ENCODE measurements around the gene VTCN1.
"Not testable (repeated sequence)": the region's sequence is repeated elsewhere in the genome, so short reads cannot be mapped to it uniquely, and the experiment has no call there.

VTCN1 gene

DNA sequence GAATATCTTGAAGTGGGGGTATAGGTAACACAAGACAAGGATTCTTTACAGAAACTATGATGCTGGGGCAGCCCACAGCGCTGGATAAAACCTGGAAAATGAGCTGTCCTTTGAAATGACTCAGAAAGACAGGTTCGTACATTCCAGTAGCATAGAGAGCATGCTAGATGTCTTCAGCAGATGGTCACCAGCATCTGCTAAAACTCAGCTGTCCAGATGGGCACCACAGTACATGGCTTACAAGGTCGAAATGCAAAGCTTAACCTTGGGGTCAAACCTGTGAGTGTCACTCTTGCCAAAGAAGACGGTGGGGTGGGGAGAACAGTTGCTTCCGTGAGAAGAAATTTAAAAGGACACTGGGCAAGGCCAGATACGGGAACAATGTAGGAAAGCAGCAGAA, 47.9 kb downstream of the VTCN1 start:
- DNase-seq, result no peak

DNA sequence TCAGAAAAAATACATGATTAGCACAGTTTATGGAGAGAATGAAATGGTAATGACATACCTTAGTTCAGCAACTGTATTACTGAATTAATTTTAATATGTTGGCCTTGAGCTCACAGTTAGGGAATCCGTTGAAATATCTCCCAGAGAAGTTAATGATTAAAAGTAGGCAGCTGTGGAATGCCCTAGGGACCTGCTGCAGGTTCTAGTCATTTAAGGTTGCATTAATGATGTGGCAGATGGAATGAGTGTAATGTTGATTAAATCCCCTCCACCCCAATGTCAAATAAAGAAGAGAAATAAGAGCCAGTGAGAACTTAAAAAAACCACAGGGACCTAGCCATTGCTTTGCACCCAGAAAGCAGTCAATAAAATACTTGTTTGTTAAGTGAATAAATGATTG, 48.8 kb downstream of the VTCN1 start:
- no peak for DNase-seq

DNA sequence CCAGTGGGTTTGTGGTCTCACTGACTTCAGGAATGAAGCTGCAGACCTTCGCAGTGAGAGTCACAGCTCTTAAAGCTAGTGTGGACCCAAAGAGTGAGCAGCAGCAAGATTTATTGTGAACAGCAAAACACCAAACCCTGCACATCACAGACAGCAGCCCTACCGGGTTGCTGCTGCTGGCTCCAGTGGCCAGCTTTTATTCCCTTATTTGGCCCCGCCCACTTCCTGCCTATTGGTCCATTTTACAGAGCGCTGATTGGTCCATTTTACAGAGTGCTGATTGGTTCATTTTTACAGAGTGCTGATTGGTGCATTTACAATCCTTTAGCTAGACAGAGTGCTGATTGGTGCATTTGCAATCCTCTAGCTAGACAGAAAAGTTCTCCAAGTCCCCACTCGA, 59.4 kb downstream of the VTCN1 start:
- DNase-seq, result not testable (repeated sequence)

DNA sequence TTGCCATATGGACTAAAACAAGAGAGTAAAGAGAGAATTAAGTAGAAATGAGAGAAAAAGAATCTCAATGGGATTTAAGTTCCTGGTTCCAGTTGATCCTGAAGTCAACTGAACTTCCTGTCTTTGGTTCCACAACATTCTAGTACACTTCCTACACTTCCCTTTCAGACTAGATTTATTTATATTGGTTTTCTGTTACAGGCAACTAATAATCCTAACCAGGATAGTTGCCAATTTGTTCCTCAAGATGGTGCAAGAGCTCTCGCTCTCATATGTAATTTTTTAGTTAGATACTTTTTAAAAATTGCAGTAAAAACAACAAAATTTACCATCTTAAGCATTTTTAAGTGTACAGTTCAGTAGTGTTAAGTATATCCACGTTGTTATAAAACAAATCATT, 60.4 kb downstream of the VTCN1 start:
- no peak for DNase-seq

DNA sequence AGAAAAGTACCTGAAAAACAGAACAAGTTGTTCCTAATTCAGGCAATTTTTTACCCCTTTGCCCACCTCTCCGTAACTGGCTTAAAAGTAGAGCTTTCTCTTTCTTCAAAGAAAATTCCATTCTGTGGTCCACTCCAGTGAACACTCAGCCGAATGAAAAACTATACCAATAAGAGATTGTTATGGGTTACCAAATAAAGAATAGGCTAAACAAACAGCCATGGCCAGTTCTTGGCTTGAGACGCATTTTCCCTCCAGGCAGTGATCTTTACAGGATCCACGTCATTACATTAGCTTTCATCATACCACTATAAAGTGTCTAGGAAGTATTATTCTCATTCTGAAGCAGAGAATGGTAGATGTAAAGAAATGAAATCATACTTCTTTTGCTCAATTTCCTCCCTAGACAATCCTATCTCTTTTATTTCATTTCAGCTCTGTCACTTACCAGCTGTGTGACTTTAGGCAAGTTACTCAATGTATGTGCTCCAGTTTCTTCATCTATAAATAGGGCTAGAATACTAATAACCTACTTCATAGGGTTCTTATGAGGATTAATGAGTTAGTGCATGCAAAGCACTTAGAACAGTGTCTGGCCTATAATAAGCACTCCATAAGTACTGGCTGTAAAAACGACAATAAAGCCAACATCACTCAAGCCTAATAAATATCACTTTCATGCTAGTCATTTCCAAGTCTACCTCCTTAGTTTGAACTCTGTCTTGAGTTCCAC, 62.7 kb downstream of the VTCN1 start:
- DNase-seq, result no peak

DNA sequence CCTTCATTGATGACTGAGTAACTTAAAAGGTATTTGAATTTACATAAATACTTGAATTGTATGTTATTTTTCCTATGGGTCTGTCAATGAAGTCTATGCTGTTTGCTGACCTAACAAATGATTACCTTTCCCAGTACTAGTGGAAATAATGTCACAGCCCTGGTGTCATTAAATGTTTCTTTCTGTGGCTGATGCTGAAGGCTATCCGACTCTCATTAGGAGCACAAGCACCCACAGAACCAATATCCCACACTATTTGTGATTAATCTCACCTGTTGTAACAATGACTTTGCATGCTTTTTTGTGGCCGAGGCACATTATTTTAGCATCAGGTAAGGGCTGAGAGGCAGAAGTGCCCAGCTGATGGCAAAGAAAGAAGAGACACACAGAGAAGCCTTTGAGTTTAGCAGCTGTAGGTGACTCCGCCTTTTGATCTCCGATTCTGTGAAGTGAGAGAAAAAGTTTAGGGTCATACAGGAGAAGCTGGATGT, 63.3 kb downstream of the VTCN1 start:
- no peak for DNase-seq

DNA sequence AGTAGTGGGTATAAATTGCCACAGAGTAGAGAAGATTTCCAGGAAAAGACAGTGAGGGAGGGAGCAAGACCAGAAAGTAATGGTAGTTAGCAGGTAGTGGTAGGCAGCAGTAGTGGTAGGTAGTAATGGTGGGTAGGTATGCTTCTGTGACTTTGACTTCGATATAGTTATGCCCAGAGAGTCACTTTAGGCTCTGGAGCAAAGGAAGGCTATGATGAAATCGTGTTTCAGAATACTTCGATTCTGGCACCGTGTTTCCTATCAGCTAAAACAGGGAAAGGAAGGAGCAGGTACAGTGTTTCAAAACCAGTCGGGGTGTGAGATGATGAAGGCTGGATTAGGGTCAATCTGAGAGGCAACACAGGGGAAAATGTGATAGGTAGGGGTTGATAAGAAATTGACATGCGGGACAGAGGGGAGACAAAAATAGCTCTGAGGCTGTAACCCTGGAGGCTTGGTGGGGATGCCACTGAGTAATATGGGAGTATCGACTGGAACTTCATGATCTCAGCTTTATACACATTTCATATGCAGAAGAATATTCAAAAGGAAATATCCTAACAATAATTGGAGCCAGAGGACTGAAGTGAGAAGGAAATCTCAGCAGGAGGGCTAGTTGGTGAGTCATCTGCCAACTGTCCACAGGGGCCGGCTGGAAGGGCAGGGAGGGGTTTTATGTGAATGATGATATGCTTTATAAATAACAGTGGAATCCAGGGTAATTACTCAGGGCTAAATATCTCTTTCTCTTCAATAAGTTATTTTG, 64.0 kb downstream of the VTCN1 start:
- peak; percentile 2 for DNase-seq

DNA sequence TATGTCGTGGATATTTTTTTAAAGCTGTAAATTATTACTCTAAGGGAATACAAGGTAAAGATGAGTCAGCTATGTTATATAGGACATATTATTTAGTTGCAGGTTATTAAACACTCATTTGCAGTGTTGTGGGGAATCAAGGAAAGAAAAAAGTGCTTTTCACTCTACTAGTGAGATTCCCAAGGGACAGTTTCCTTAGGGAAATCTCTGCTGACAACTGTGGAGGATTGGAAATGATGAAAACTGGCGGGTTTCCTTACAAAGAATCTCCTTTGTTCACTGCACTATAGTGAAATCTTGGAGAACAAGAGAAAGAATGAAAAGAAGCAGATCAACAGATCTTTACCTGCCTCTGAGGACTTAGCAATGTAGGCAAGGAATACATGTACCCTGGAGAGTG, 64.7 kb downstream of the VTCN1 start:
- no peak for DNase-seq

DNA sequence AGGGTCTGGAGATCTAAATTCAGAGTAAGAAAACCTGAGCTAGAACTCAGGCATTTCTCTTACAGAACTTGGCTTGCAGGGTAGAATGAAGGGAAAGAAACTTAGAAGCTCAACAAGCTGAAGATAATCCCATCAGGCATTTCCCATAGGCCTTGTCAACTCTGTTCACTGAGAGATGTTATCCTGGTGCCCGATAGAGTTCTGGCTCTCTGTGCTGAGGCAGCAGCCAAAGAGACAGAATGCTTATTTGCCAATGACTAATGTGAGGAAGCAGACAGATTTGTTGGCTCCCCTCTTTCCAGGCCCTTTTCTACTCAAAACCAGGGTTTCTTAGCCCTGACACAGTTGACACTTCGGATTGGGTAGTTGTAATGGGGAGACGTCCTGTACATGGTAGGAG, 66.9 kb downstream of the VTCN1 start:
- no peak for DNase-seq

DNA sequence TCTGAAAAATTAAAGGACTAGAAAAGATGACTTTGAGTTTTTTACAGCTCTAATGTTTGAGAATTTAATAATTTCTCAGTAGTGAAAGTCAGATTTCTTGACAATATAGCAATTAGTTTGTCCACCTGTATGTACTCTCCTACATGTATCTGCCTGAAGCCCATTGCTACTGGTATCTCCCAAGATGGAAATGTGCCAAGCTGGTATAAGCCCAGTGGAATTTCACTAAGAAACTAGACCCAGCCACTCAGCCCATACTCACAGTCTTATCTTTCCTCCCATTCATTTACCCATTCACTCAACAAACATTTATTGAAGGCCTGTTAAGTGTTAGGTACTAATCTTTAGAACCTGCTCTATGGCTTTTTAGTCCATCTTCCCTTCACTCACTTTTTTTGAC, 67.6 kb downstream of the VTCN1 start:
- DNase-seq, result no peak

DNA sequence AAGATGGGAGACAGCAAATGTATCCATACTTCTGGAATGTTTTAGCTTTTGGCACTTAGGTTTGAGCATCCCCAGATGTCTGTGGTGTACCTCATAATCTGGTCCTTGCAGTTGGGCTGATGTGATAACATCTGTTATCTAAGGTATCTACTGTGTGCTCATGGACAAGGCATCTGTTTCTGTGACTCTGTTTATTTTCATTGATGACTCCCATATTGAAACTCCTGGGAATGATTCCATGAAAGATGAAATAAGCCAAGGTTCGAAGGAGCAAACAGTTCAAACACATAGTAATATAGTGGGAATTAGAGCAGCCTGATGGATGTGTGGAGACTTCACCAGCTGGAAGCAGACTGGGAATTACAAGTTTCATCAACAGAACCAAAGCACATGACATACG, 68.5 kb downstream of the VTCN1 start:
- DNase-seq, result no peak

DNA sequence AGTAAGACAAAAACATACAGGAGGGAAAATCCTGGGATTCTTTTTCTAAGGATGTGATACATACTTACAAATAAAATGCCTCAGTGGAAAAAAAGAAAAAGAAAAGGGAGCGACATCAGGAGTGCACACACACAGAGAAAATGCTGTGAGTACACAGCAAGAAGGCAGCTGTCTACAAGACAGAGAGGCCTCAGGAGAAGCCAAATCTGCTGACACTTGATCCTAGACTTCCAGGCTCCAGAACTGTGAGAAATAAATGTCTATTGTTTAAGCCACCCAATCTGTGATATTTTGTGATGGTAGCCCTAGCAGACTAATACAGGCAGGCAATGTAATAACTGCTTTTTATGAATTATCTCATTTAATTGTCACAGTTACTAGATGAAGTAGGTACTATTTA, 72.2 kb downstream of the VTCN1 start:
- DNase-seq, result no peak

DNA sequence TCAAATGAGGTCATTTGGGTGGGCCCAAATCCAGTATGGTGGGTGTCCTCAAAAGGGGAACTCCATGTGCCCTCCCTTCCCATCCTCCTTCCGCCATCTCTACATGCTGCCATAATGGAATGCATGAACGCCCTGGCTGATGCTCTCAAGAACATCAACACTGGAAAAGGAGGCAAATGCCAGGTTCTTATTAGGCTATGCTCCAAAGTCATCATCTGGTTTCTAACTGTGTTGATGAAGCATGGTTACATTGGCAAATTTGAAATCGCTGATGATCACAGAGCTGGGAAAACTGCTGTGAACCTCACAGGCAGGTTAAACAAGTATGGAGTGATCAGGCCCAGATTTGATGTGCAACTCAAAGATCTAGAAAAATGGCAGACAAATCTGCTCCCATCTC, 72.6 kb downstream of the VTCN1 start:
- DNase-seq, result no peak

DNA sequence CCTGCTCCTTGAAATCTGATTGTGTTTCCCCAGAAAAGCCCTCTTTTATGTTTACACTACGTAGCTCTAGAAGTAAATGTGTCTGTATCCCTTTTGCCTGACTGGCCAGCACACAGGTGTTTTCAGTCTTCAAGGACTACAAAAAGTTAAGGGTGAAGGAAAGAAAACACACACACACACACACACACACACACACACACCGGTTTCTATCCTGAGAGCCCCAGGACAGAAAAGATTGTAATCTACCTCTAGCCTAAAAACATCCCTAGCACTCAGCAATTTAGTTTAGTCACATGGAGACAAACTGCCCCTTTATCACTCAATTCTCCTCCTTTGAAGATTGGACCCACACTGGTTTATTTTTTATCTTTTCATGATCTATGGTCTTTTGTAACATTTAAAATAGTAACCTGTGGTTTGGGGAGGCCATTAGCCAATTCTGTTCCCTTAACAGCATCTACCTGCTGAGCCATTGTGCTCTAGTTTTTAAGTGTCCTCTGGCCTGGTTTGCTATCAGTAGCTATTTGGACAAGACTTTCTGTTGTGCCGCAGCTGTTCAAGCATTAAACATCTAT, 73.4 kb downstream of the VTCN1 start:
- no peak for DNase-seq

DNA sequence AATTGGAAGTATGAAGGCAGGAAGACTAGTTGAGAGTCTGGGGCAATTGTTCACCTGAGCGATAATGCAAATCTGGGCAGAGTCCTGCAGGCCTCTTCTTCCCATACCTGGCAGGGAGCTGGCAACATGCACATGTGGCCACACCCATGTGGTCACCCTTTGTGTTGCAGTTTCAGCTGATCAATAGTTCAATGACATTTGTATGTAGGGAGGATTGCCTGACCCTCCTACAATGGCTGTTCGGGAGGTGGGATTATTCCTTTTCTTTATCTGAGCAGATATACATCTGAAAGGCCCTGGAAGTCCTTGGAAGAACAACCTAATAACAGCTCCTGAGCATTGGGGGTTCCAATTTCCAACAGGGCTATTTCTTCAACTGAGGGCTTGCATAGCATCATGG, 74.0 kb downstream of the VTCN1 start:
- no peak for DNase-seq

DNA sequence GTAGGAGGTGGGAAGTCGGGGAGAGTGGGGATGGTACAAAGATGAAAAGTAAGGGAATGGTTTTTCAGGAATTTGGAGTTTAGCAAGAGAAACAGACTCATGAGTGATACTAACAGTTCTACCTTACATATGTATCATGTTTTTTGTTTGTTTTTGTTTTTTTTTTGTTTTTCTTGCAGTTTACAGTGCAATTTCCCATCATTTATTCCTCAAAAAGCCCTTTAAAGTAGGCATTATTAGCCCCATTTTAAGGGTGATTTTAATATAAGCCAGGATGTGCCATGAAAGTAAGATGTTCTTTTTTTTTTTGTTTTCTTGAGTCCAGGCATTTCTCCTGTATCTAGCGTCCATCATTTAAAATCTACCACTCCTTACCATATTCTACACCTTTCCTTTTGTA, 75.4 kb downstream of the VTCN1 start:
- no peak for DNase-seq

DNA sequence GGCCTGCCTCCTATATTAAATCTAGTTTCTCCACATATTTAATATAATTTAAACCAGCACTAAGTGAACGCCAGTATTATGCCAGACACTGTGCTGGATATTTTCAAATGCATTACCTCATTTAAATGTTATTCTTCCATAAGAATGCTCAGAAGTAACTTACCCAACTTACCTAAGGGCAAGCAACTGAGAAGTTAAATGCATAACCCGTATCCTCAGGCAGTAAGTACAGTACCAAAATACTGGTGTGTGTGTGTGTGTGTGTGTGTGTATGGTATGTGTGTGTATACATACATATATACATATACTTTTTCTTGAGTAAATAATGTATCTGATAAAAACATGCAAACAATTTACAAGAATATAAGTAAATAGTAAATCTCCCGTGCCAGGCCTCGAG, 80.2 kb downstream of the VTCN1 start:
- no peak for DNase-seq

DNA sequence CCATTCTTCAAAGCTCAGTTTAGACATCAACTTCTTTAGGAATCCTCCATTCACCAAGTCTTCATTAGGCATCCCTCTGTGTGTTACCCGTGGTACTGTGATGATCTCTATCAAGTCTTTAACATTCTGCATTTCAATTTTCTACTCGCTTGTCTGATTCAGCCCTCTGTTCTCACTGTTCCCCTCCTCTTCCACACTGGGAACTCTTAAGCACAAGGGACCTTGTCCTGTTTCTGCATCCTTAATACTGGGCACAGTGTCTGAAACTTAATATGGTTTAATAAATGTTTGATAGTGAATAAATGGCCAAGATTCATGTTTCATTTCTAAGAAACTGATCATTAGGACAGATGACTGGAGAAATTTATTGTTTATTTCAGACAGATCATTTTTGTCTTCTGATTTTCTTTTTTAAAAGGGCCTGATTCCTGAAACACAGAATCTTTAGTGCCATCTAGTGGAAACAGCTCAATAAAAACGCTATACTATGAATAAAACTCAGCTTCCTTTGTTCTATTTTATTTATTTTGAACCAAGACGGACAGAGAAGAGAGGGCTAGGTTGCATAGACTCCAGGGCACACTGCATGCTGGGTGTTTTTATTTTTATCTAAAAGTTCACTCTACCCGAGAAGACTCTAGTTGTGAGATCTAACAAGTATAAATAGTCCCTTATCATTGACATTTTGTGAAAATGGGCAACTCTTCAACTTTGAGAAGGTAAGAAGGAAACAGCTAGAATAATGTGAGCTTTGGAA, 82.2 kb downstream of the VTCN1 start:
- peak; percentile 50 for DNase-seq

DNA sequence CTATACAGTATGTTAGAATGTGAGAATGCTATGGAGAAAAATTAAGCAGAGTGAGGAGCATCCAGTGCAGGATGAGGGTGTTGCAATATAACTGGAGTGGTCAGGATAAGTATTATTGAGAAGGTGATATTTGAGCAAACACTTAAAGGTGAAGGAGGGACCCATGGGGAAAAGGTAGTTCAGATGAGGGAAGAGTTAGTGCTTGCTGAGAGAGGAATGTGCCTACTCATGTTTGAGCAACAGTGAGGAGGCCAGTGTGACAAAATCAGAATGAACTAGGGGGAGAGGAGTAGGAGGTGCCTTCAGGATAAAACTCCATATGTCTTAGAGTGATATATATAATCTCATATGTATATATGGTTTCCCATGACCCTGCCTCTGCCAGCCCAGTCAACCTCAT, 82.9 kb downstream of the VTCN1 start:
- DNase-seq, result no peak

DNA sequence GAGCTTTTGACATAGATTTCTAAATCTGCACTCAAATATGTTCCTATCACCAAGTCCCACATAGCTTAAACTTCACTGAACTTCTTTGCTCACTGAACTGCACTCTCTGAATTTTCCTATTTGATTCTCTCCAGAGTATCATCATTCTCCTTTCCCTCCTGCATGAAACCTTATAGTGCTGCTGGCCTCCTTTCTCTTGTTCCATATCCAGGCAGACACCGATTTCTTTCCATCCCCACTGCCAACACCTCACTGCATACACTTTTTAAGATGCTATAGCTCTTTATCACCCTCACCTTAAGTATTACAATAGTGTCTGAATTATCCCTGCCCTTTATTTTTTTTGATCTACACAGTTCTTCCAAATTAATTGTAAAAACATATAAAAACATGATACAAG, 86.1 kb downstream of the VTCN1 start:
- no peak for DNase-seq

DNA sequence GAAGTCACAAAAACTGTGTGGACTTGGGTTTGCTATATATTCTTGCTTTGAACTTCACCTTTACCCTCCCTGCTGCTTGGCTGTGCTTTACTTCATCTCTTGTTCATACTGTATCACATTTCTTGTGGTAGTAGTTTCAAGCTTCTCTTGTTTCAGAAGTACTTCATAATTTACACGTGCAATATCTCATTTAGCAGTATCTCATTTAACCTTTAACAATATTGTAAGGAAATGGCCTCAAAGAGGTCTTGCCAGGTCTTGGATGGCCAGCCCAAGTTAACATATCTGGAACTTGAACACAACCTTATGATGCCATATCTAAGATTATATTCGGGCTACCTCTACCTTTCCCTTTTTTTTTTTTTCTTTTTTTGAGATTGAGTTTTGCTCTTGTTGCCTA, 87.5 kb downstream of the VTCN1 start:
- no peak for DNase-seq

DNA sequence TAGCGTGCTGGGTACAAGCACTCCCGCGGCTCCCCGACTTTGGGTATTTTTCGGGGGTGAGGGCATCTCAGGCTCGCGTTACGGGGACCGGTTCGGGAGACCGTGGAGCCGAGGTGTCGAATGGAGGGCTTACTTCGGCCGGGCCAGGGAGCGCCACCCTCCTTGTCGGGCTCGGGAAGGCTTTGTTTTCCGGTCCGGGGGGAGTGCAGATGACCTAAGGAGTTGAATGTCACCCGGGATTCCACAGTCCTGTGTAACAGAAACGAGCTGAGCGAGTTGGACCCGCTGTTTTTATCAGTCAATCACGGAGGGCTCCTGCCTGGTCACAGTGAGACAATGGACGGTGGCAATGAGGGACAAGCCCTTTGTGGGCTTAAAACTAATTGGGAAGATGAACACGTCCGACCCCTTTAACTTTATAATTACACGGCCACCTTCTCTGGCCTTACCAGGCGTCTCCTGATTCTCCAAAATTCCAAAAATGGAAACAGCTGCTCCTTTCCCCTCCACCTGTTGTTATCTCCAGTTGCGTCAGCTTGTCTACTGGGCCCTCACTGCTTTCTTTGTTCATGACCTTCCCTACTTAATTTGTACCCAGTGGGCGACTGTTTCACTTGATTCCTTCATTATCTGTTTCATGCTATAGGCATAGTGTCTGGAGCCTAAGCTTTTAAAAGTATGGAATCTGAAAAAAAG, 88.2 kb downstream of the VTCN1 start:
- no peak for DNase-seq

Data from NCI-H1092 treated with DMSO at 0.1 percent for 48 hours (cell line).